Activated naive CD4-positive, alpha-beta T cell treated with Interleukin-2 at 50 U/mL for 16 hours (primary cell): ENCODE measurements around the gene SERF2.
"Not testable (repeated sequence)": the region's sequence is repeated elsewhere in the genome, so short reads cannot be mapped to it uniquely, and the experiment has no call there.

Source experiments
- DNase-seq: peaks from one replicate; pipeline ENCODE4 v3.0.0-alpha.2; 2020

The SERF2 gene

GRCh38 chr15:43794269-43795037 is 2.3 kb downstream of the SERF2 start:
- no peak for DNase-seq

GRCh38 chr15:43795197-43795596 is 3.1 kb downstream of the SERF2 start:
- DNase-seq, result no peak

GRCh38 chr15:43795997-43796396 is 3.9 kb downstream of the SERF2 start:
- DNase-seq, result no peak

- no peak for DNase-seq
Measured at GRCh38 chr15:43796566-43796965, 4.4 kb downstream of the SERF2 start.

GRCh38 chr15:43799209-43799944 is 7.3 kb downstream of the SERF2 start:
- no peak for DNase-seq

- no peak for DNase-seq
Measured at GRCh38 chr15:43799945-43800285, 7.8 kb downstream of the SERF2 start, which contains the start of gene SERINC4. TSS of gene SERINC4 (minus strand) at chr15:43800220. CDS start at chr15:43799986, 234 bp downstream.

GRCh38 chr15:43800286-43801141 is 8.4 kb downstream of the SERF2 start, which contains the start of gene HYPK:
TSS of gene HYPK (plus strand) at chr15:43800599. CDS start at chr15:43800623, 24 bp downstream.
- DNase-seq, result peak; percentile 94

- DNase-seq, result not testable (repeated sequence)
Measured at GRCh38 chr15:43802676-43803075, 10.6 kb downstream of the SERF2 start.

GRCh38 chr15:43808435-43808950 is 16.4 kb downstream of the SERF2 start:
- DNase-seq, result no peak

- DNase-seq, result no peak
Measured at GRCh38 chr15:43808960-43809678, 17.0 kb downstream of the SERF2 start.

- DNase-seq, result not testable (repeated sequence)
Measured at GRCh38 chr15:43815064-43815463, 22.9 kb downstream of the SERF2 start.

GRCh38 chr15:43821505-43821904 is 29.4 kb downstream of the SERF2 start:
- DNase-seq, result no peak

- peak; percentile 91 for DNase-seq
Measured at GRCh38 chr15:43824302-43825246, 32.5 kb downstream of the SERF2 start, which contains the start of gene MFAP1. TSS of gene MFAP1 (minus strand) at chr15:43824690. CDS start at chr15:43824569, 121 bp downstream.

GRCh38 chr15:43825305-43825704 is 33.2 kb downstream of the SERF2 start:
- not testable (repeated sequence) for DNase-seq

- no peak for DNase-seq
Measured at GRCh38 chr15:43826029-43826507, 33.9 kb downstream of the SERF2 start.

- DNase-seq, result peak; percentile 77
Measured at GRCh38 chr15:43826508-43827341, 34.6 kb downstream of the SERF2 start, which contains the start of gene WDR76. TSS of gene WDR76 (plus strand) at chr15:43827002. CDS start at chr15:43827033, 31 bp downstream.

- DNase-seq, result peak; percentile 21
Measured at GRCh38 chr15:43828061-43828657, 36.0 kb downstream of the SERF2 start.

- DNase-seq, result not testable (repeated sequence)
Measured at GRCh38 chr15:43829951-43830540, 37.9 kb downstream of the SERF2 start.
